ES-I3 (cell line): ENCODE data around the gene CELSR1.

Source experiments
- H3K36me3 ChIP-seq: 2 replicates; pipeline ENCODE4 v1.6.1; 2013; ENCODE audit warnings: mild to moderate bottlenecking, low read length, control low read depth, moderate library complexity; ENCODE audit not compliant: insufficient read depth
- H3K4me1 ChIP-seq: 2 replicates; pipeline ENCODE4 v1.6.1; 2013; ENCODE audit warnings: mild to moderate bottlenecking, control low read depth, low read length; ENCODE audit not compliant: insufficient read depth
- H3K9ac ChIP-seq: 2 replicates; pipeline ENCODE4 v1.6.1; 2013; ENCODE audit warnings: low read depth, mild to moderate bottlenecking, low read length, moderate library complexity
- H3K9me3 ChIP-seq: 2 replicates; pipeline ENCODE4 v1.6.1; 2013; ENCODE audit warnings: mild to moderate bottlenecking, low read length, moderate library complexity; ENCODE audit not compliant: control insufficient read depth, insufficient read depth

Gene CELSR1

GRCh38 chr22:46373921-46374662, 163.3 kb downstream of the CELSR1 start:
- peaks cover 20% of the 10 kb centered on the region; the same call in 1 of the 2 replicates for H3K4me1 ChIP-seq
- no peaks in the 10 kb centered on the region for H3K9me3 ChIP-seq
- no peaks in the 10 kb centered on the region for H3K36me3 ChIP-seq
- no peak overlapping the region for H3K9ac ChIP-seq

GRCh38 chr22:46373159-46373558, 164.3 kb downstream of the CELSR1 start:
- Histone ChIP-seq H3K9me3 (no peaks in the 10 kb centered on the region), H3K36me3 (no peaks in the 10 kb centered on the region), H3K4me1 (peaks cover 12% of the 10 kb centered on the region; the same call in 1 of the 2 replicates), H3K9ac (no peak overlapping the region)

DNA sequence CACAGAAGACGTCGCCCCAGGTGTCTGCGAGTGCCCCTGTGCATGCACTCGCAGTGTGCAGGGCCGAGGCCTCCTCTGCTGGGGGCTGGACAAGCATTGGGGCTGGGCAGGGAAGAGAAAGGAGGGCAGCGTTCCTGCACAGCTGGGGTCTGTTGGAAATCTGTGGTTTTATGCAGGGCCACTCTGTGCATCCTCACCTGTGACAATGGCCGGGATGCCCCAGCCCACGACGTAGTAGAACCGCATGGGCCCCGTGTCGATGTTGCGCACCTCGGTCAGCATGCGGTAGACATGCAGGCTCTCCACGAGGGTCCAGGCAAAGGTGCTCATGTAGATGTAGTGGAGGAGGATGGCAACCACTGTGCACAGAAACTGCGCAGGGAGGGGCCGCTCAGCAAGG, 164.7 kb downstream of the CELSR1 start:
- Histone ChIP-seq H3K9ac (no peak overlapping the region), H3K9me3 (no peaks in the 10 kb centered on the region), H3K4me1 (peaks cover 11% of the 10 kb centered on the region; the same call in 1 of the 2 replicates), H3K36me3 (no peaks in the 10 kb centered on the region)

DNA sequence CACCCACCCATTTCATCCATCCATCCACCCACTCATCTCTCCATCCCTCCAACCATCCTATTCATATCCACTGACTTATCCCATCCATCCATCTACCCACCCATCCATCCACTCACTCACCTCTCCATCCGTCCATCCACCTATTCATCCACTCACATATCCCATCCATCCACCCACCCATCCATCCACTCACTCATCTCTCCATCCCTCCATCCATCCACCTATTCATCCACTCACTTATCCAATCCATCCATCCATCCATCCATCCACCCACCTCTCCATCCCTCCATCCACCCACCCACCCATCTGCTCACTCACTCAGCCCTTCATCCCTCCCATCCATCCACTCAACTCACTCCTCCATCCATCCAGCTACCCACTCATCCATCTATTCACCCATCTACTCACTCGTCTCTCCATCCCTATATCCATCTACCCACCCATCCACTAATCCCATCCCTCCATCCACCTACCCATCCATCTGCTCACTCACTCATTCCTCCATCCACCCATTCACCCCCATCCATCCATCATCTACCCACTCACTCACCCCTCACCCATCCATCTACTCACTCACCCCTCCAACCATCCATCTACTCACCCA, 165.7 kb downstream of the CELSR1 start:
- 0 out of 2 replicates have a peak, but pooled peaks cover 4% of the 10 kb centered on the region for H3K4me1 ChIP-seq
- H3K36me3 ChIP-seq = no peaks in the 10 kb centered on the region
- no peak overlapping the region for H3K9ac ChIP-seq
- H3K9me3 ChIP-seq = no peaks in the 10 kb centered on the region

DNA sequence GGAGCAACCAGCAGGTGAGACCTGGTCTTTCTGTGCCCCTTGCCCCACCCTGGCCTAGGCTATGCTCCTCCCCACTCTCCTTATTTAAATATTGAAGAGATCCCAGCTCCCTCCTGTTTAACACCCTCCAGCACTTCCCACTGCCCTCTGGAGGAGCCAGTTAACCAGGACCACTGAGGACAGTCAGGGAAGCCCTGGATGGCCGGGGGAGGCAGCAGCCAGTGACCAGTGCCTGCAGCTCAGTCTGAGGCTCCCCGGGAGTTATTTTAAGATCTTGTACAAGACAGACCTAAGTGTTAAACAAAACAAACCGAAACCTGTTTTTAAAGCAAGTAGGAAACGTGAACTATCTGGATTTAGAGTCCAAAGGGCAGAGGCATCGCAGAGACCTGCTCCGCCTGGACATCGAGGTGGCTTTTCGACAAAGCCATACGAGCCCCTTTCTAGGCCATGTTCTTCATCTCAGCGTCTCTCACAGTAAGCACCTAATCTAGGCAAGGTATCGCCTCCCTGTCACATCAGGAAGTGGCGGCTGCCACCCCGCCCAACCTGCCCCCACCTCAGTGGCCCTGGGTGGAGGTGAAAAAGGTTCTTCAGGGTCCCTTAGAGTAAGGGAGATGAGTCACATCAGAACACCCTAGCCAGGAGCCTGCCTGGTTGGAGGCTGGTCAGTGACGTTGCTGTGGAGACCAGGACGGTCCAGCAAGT, 166.7 kb downstream of the CELSR1 start:
- Histone ChIP-seq H3K4me1 (peaks cover 4% of the 10 kb centered on the region; the same call in 1 of the 2 replicates), H3K9me3 (no peaks in the 10 kb centered on the region), H3K36me3 (no peaks in the 10 kb centered on the region), H3K9ac (no peak overlapping the region)

- Histone ChIP-seq H3K4me1 (peaks cover 4% of the 10 kb centered on the region; the same call in 1 of the 2 replicates), H3K9me3 (no peaks in the 10 kb centered on the region), H3K36me3 (no peaks in the 10 kb centered on the region), H3K9ac (no peak overlapping the region)
Observed at GRCh38 chr22:46369716-46370583, 167.5 kb downstream of the CELSR1 start.

- H3K4me1 ChIP-seq = peaks cover 4% of the 10 kb centered on the region; the same call in 1 of the 2 replicates
- no peak overlapping the region for H3K9ac ChIP-seq
- no peaks in the 10 kb centered on the region for H3K9me3 ChIP-seq
- H3K36me3 ChIP-seq = no peaks in the 10 kb centered on the region
Observed at GRCh38 chr22:46368871-46369715, 168.3 kb downstream of the CELSR1 start.

- Histone ChIP-seq H3K4me1 (peaks cover 4% of the 10 kb centered on the region; the same call in 1 of the 2 replicates), H3K36me3 (no peaks in the 10 kb centered on the region), H3K9ac (no peak overlapping the region), H3K9me3 (no peaks in the 10 kb centered on the region)
Observed at GRCh38 chr22:46368422-46368821, 169.0 kb downstream of the CELSR1 start.

GRCh38 chr22:46367707-46368191, 169.7 kb downstream of the CELSR1 start:
- Histone ChIP-seq H3K36me3 (no peaks in the 10 kb centered on the region), H3K9me3 (no peaks in the 10 kb centered on the region), H3K4me1 (peaks cover 4% of the 10 kb centered on the region; the same call in 1 of the 2 replicates), H3K9ac (no peak overlapping the region)

GRCh38 chr22:46366801-46367706, 170.4 kb downstream of the CELSR1 start:
- Histone ChIP-seq H3K9ac (no peak overlapping the region), H3K36me3 (no peaks in the 10 kb centered on the region), H3K4me1 (peaks cover 4% of the 10 kb centered on the region; the same call in 1 of the 2 replicates), H3K9me3 (no peaks in the 10 kb centered on the region)

- Histone ChIP-seq H3K9ac (no peak overlapping the region), H3K36me3 (peaks cover 1% of the 10 kb centered on the region; the same call in 1 of the 2 replicates), H3K9me3 (no peaks in the 10 kb centered on the region), H3K4me1 (peaks cover 4% of the 10 kb centered on the region; the same call in 1 of the 2 replicates)
Observed at GRCh38 chr22:46366327-46366731, 171.1 kb downstream of the CELSR1 start.

- Histone ChIP-seq H3K9ac (no peak overlapping the region), H3K4me1 (peaks cover 4% of the 10 kb centered on the region; the same call in 1 of the 2 replicates), H3K9me3 (0 out of 2 replicates have a peak, but pooled peaks cover under 1% of the 10 kb centered on the region), H3K36me3 (peaks cover 3% of the 10 kb centered on the region; the same call in 1 of the 2 replicates)
Observed at GRCh38 chr22:46365166-46365624, 172.2 kb downstream of the CELSR1 start.
